OCI-LY7 (cell line): ENCODE results near the gene FBXL22.
A peak's percentile ranks its signal among the peaks of the same experiment; 100 is the strongest.

Experiments
- CTCF ChIP-seq: fragments of 200-600 bp; sonication (generic); conservative IDR thresholded peaks from 2 replicates; pipeline ENCODE4 v1.5.1; 2014; ENCODE audit warnings: mild to moderate bottlenecking, antibody characterized with exemption, low read length, moderate library complexity, mixed read lengths
- EZH2phosphoT487 ChIP-seq: fragments of 200-600 bp; sonication (generic); IDR thresholded peaks from 2 replicates; pipeline ENCODE4 v1.6.1; 2018; ENCODE audit warnings: low read depth, borderline replicate concordance, mild to moderate bottlenecking, mixed run types, antibody characterized with exemption, low read length, moderate library complexity, mixed read lengths

- TF ChIP-seq CTCF (peak; percentile 95), EZH2phosphoT487 (no peak)
Measured at GRCh38 chr15:63610209-63610841, 13.1 kb downstream of the FBXL22 start.
